H9 (cell line): Measurements from ENCODE around the gene DOCK7. TPM values are rescaled to one million over a fixed set of nuclear protein-coding genes. Genes with fewer than 3 reads are reported as not detected.
"Not testable (repeated sequence)": the region's sequence is repeated elsewhere in the genome, so short reads cannot be mapped to it uniquely, and the experiment has no call there.

Experiments used
- DNase-seq: peaks from one replicate; pipeline ENCODE4 v3.0.0-alpha.2; 2017
- H2AFZ ChIP-seq: one replicate; pipeline ENCODE4 v1.6.1; 2013; ENCODE audit warnings: mild to moderate bottlenecking, low read length, control low read depth, moderate library complexity
- H2AK5ac ChIP-seq: 2 replicates; pipeline ENCODE4 v1.6.1; 2013; ENCODE audit warnings: low read length, control low read depth, mixed read lengths; ENCODE audit not compliant: insufficient read length
- H2BK120ac ChIP-seq: one replicate; pipeline ENCODE4 v1.6.1; 2013; ENCODE audit warnings: low read depth, mild to moderate bottlenecking, low read length, control low read depth, inconsistent platforms; ENCODE audit not compliant: poor library complexity, severe bottlenecking
- H2BK12ac ChIP-seq: 2 replicates; pipeline ENCODE4 v1.6.1; 2013; ENCODE audit warnings: low read length, control low read depth, mixed read lengths, low read depth; ENCODE audit not compliant: insufficient read length
- H2BK15ac ChIP-seq: 2 replicates; pipeline ENCODE4 v1.6.1; 2013; ENCODE audit warnings: low read depth, low read length, control low read depth
- H2BK20ac ChIP-seq: one replicate; pipeline ENCODE4 v1.6.1; 2013; ENCODE audit warnings: low read depth, mild to moderate bottlenecking, low read length, control low read depth, inconsistent platforms; ENCODE audit not compliant: poor library complexity, severe bottlenecking
- H2BK5ac ChIP-seq: 2 replicates; pipeline ENCODE4 v1.6.1; 2013; ENCODE audit warnings: low read length, control low read depth, mixed read lengths; ENCODE audit not compliant: insufficient read length
- H3K14ac ChIP-seq: 2 replicates; pipeline ENCODE4 v1.6.1; 2013; ENCODE audit warnings: low read length, control low read depth; ENCODE audit not compliant: insufficient read depth
- H3K18ac ChIP-seq: 2 replicates; pipeline ENCODE4 v1.6.1; 2013; ENCODE audit warnings: low read depth, mild to moderate bottlenecking, mixed read lengths, low read length, control low read depth; ENCODE audit not compliant: insufficient read length
- H3K23ac ChIP-seq: 2 replicates; pipeline ENCODE4 v1.6.1; 2013; ENCODE audit warnings: low read length, control low read depth, mixed read lengths, low read depth; ENCODE audit not compliant: insufficient read length
- H3K23me2 ChIP-seq: 2 replicates; pipeline ENCODE4 v1.6.1; 2013; ENCODE audit warnings: low read depth, mild to moderate bottlenecking, mixed read lengths, low read length, control low read depth; ENCODE audit not compliant: insufficient read length, poor library complexity, severe bottlenecking
- H3K27ac ChIP-seq: 2 replicates; pipeline ENCODE4 v1.5.1; 2013; ENCODE audit warnings: low read length, control low read depth, mixed read lengths, low read depth; ENCODE audit not compliant: insufficient read length
- H3K27me3 ChIP-seq: 2 replicates; pipeline ENCODE4 v1.6.1; 2013; ENCODE audit warnings: low read length, control low read depth, inconsistent platforms; ENCODE audit not compliant: insufficient read depth
- H3K4ac ChIP-seq: 2 replicates; pipeline ENCODE4 v1.6.1; 2013; ENCODE audit warnings: low read depth, mild to moderate bottlenecking, control low read depth, inconsistent platforms, low read length, moderate library complexity
- H3K4me1 ChIP-seq: 2 replicates; pipeline ENCODE4 v1.6.1; 2013; ENCODE audit warnings: low read length, control low read depth, inconsistent platforms; ENCODE audit not compliant: insufficient read depth
- H3K4me2 ChIP-seq: 2 replicates; pipeline ENCODE4 v1.6.1; 2013; ENCODE audit warnings: low read length, control low read depth, mixed read lengths; ENCODE audit not compliant: insufficient read length, insufficient read depth
- H3K56ac ChIP-seq: 2 replicates; pipeline ENCODE4 v1.6.1; 2013; ENCODE audit warnings: low read depth, mild to moderate bottlenecking, mixed read lengths, low read length, control low read depth; ENCODE audit not compliant: insufficient read length
- H3K79me1 ChIP-seq: 2 replicates; pipeline ENCODE4 v1.6.1; 2013; ENCODE audit warnings: low read depth, mild to moderate bottlenecking, moderate library complexity, low read length, control low read depth, inconsistent platforms; ENCODE audit not compliant: insufficient read depth, poor library complexity, severe bottlenecking
- H3K79me2 ChIP-seq: 2 replicates; pipeline ENCODE4 v1.6.1; 2013; ENCODE audit warnings: low read length, control low read depth, inconsistent platforms; ENCODE audit not compliant: insufficient read depth
- H3K9ac ChIP-seq: 2 replicates; pipeline ENCODE4 v1.6.1; 2013; ENCODE audit warnings: low read length, control low read depth, mixed read lengths; ENCODE audit not compliant: insufficient read length; ENCODE audit errors: extremely low read depth
- H3K9me3 ChIP-seq: one replicate; pipeline ENCODE4 v1.6.1; 2013; ENCODE audit warnings: low read depth, low read length, inconsistent platforms; ENCODE audit not compliant: control insufficient read depth
- H3T11ph ChIP-seq: one replicate; pipeline ENCODE4 v1.6.1; 2013; ENCODE audit warnings: mild to moderate bottlenecking, low read length, control low read depth, inconsistent platforms
- H4K20me1 ChIP-seq: one replicate; pipeline ENCODE4 v1.6.1; 2013; ENCODE audit not compliant: control insufficient read depth, insufficient read length, insufficient read depth
- H4K5ac ChIP-seq: 2 replicates; pipeline ENCODE4 v1.6.1; 2013; ENCODE audit warnings: low read depth, mild to moderate bottlenecking, mixed read lengths, low read length, control low read depth; ENCODE audit not compliant: insufficient read length
- H4K8ac ChIP-seq: replicated peaks from 2 replicates; pipeline ENCODE4 v1.6.1; 2013; ENCODE audit warnings: low read length, control low read depth, mixed read lengths, low read depth; ENCODE audit not compliant: insufficient read length
- H4K91ac ChIP-seq: 2 replicates; pipeline ENCODE4 v1.6.1; 2013; ENCODE audit warnings: low read depth, mild to moderate bottlenecking, moderate library complexity, mixed read lengths, low read length, control low read depth; ENCODE audit not compliant: insufficient read length
- H3K27ac Mint-ChIP-seq, 3 experiments: 2 replicates in 2 of 3; 3 replicates in 1 of 3; pipeline ENCODE4 v1.8.0; 2020 to 2021; ENCODE audit warnings: mixed read lengths in 3 of 3, mild to moderate bottlenecking in 1 of 3, moderate library complexity in 1 of 3
- H3K27me3 Mint-ChIP-seq: 2 replicates; pipeline ENCODE4 v1.8.0; 2021; ENCODE audit warnings: low read depth, mild to moderate bottlenecking, moderate library complexity, mixed read lengths
- H3K36me3 Mint-ChIP-seq, 3 experiments: 2 replicates in 2 of 3; 3 replicates in 1 of 3; pipeline ENCODE4 v1.8.0; 2020 to 2021; ENCODE audit warnings: low read depth in 3 of 3, mixed read lengths in 3 of 3; ENCODE audit not compliant: insufficient read depth in 1 of 3
- H3K4me1 Mint-ChIP-seq, 2 experiments: 2 replicates each; pipeline ENCODE4 v1.8.0; 2020; ENCODE audit warnings: mixed read lengths in 2 of 2
- H3K4me3 Mint-ChIP-seq, 2 experiments: 2 replicates in 1 of 2; 3 replicates in 1 of 2; pipeline ENCODE4 v1.8.0; 2020 to 2021; ENCODE audit warnings: mild to moderate bottlenecking in 2 of 2, mixed read lengths in 2 of 2, moderate library complexity in 1 of 2
- H3K9me3 Mint-ChIP-seq, 2 experiments: 2 replicates in 1 of 2; 3 replicates in 1 of 2; pipeline ENCODE4 v1.8.0; 2020; ENCODE audit warnings: mild to moderate bottlenecking in 2 of 2, mixed read lengths in 2 of 2, moderate library complexity in 1 of 2
- CTCF ChIP-seq: fragments of 200-600 bp; sonication (generic); conservative IDR thresholded peaks from 3 replicates; pipeline ENCODE4 v1.8.0; 2021; ENCODE audit warnings: antibody characterized with exemption, mild to moderate bottlenecking
- WGBS: extraction: QIAGEN DNeasy Blood & Tissue Kit; methylation state at CpG from one replicate; pipeline ENCODE4 v1.1.7; 2013; ENCODE audit warnings: missing lambda C conversion rate, low lambda C conversion rate, mixed read lengths; ENCODE audit not compliant: insufficient read length; ENCODE audit errors: extremely low coverage; 5-methylcytosine and 5-hydroxymethylcytosine counted together
- total RNA-seq: library from RNA; stranded (reverse); gene quantifications from 2 replicates; pipeline ENCODE4 v1.2.1, GENCODE V29; 2021

Gene DOCK7
- total RNA-seq, 1 experiment from 2014 or later: 36.8 TPM

- no peak overlapping the region for H3K27ac ChIP-seq
- H3K79me1 ChIP-seq: no peaks in the 10 kb centered on the region
- H2BK5ac ChIP-seq: no peak overlapping the region
- no peak overlapping the region for H2AFZ ChIP-seq
- H2BK15ac ChIP-seq: no peak overlapping the region
- no peak overlapping the region for H3K4me2 ChIP-seq
- no peak for TF ChIP-seq CTCF
- no peak overlapping the region for H4K8ac ChIP-seq
- no peak overlapping the region for H3K56ac ChIP-seq
- WGBS: no CpG with 5 or more reads among the region's 2 CpGs
- H3K4me1 ChIP-seq: no peaks in the 10 kb centered on the region
- no peak overlapping the region for H3K23ac ChIP-seq
- no peaks in the 10 kb centered on the region for H3K9me3 ChIP-seq
- no peaks in the 10 kb centered on the region for H3K79me2 ChIP-seq
- H3K18ac ChIP-seq: no peak overlapping the region
- no peak overlapping the region for H2BK120ac ChIP-seq
- H3K4me1 Mint-ChIP-seq: peaks cover 9 to 13% of the 10 kb centered on the region in 2 experiments
- H2BK20ac ChIP-seq: no peak overlapping the region
- no peak overlapping the region for H3K4me3 Mint-ChIP-seq
- no peaks in the 10 kb centered on the region for H3K27me3 Mint-ChIP-seq
- no peak overlapping the region for H3T11ph ChIP-seq
- H3K4ac ChIP-seq: no peak overlapping the region
- no peak overlapping the region for H3K14ac ChIP-seq
- H3K27me3 ChIP-seq: no peaks in the 10 kb centered on the region
- H3K27ac Mint-ChIP-seq: 0 out of 7 replicates have a peak overlapping the region, but pooled peaks of 1 of the 3 experiments have one; percentile 36
- H3K36me3 Mint-ChIP-seq: peaks cover 0 to 11% (median 3%) of the 10 kb centered on the region in 3 experiments; a peak in 4 of 7 replicates
- H3K23me2 ChIP-seq: no peaks in the 10 kb centered on the region
- DNase-seq: no peak
- no peak overlapping the region for H2AK5ac ChIP-seq
- H4K5ac ChIP-seq: no peak overlapping the region
- H3K9me3 Mint-ChIP-seq: no peaks in the 10 kb centered on the region
- no peak overlapping the region for H2BK12ac ChIP-seq
- no peaks in the 10 kb centered on the region for H4K20me1 ChIP-seq
- no peak overlapping the region for H4K91ac ChIP-seq
- H3K9ac ChIP-seq: no peak overlapping the region
These were observed 75.4 kb downstream of the DOCK7 start for GRCh38 chr1:62612770-62613169.

GRCh38 chr1:62610588-62610987, 77.6 kb downstream of the DOCK7 start:
- H3K4me1 Mint-ChIP-seq: peaks cover 9 to 13% of the 10 kb centered on the region in 2 experiments
- H2AFZ ChIP-seq, H3T11ph ChIP-seq, H4K91ac ChIP-seq, H3K27me3 ChIP-seq, H2BK120ac ChIP-seq, H2BK15ac ChIP-seq, H3K4me3 Mint-ChIP-seq, H3K23ac ChIP-seq, H2BK5ac ChIP-seq, H3K79me1 ChIP-seq, H3K9me3 Mint-ChIP-seq, H3K14ac ChIP-seq, H3K4ac ChIP-seq, H3K27ac Mint-ChIP-seq, H2AK5ac ChIP-seq, H3K9me3 ChIP-seq, H3K18ac ChIP-seq, H4K20me1 ChIP-seq, H3K4me2 ChIP-seq, H3K23me2 ChIP-seq, H3K27ac ChIP-seq, H3K27me3 Mint-ChIP-seq, DNase-seq, H3K9ac ChIP-seq, H3K79me2 ChIP-seq, H3K4me1 ChIP-seq, H2BK20ac ChIP-seq, H4K5ac ChIP-seq, H4K8ac ChIP-seq, H3K56ac ChIP-seq, H2BK12ac ChIP-seq: not testable (repeated sequence)
- no CpG with 5 or more reads among the region's 1 CpG for WGBS
- H3K36me3 Mint-ChIP-seq: peaks cover 0 to 11% (median 3%) of the 10 kb centered on the region in 3 experiments; a peak in 3 of 7 replicates
